HG03469 (cell line): Measurements from ENCODE around the gene CDH3.

ENCODE experiments used
- ATAC-seq: cut with Tn5 transposase; IDR thresholded peaks from one replicate; pipeline ENCODE4 v1.9.1; 2021; ENCODE audit warnings: mild to moderate bottlenecking, moderate library complexity, moderate number of reproducible peaks; ENCODE audit not compliant: unreplicated experiment

CDH3 gene

DNA sequence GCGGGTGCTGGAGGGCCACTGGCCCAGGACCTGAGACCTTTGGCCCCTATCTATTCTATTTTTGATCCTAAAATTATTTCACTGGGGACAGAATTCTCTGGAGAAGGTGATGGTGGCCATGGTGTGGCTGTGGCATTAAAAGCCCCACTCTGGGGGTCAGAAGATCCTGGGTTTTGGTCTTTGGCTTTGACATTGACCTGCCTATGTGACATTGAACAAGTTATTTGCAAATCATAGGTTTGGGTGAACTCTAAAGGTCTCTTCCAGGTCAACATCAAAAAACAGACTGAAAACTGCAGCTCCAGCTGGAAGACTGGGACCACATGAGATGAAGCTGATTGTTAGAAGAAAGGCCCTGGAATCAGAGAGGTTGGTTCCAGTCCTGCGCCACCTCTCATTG is 89.7 kb downstream of the CDH3 start:
- ATAC-seq: no peak

DNA sequence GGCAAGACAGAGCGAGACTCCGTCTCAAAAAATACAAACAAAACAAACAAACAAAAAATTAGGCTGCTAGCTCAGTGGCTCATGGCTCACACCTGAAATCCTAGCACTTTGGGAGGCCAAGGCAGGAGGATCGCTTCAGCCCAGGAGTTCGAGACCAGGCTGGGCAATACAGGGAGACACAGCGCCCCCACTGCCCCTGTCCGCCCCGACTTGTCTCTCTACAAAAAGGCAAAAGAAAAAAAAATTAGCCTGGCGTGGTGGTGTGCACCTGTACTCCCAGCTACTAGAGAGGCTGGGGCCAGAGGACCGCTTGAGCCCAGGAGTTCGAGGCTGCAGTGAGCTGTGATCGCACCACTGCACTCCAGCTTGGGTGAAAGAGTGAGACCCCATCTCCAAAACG is 91.5 kb downstream of the CDH3 start:
- ATAC-seq: no peak

DNA sequence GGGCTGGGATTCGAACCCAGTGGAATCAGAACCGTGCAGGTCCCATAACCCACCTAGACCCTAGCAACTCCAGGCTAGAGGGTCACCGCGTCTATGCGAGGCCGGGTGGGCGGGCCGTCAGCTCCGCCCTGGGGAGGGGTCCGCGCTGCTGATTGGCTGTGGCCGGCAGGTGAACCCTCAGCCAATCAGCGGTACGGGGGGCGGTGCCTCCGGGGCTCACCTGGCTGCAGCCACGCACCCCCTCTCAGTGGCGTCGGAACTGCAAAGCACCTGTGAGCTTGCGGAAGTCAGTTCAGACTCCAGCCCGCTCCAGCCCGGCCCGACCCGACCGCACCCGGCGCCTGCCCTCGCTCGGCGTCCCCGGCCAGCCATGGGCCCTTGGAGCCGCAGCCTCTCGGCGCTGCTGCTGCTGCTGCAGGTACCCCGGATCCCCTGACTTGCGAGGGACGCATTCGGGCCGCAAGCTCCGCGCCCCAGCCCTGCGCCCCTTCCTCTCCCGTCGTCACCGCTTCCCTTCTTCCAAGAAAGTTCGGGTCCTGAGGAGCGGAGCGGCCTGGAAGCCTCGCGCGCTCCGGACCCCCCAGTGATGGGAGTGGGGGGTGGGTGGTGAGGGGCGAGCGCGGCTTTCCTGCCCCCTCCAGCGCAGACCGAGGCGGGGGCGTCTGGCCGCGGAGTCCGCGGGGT is 92.1 kb downstream of the CDH3 start, which contains the start of gene CDH1:
CDH1 (plus strand) TSS at position 247 of the 684 bp plus-strand sequence; CDS start at position 371, 124 bp downstream.
- no peak for ATAC-seq

DNA sequence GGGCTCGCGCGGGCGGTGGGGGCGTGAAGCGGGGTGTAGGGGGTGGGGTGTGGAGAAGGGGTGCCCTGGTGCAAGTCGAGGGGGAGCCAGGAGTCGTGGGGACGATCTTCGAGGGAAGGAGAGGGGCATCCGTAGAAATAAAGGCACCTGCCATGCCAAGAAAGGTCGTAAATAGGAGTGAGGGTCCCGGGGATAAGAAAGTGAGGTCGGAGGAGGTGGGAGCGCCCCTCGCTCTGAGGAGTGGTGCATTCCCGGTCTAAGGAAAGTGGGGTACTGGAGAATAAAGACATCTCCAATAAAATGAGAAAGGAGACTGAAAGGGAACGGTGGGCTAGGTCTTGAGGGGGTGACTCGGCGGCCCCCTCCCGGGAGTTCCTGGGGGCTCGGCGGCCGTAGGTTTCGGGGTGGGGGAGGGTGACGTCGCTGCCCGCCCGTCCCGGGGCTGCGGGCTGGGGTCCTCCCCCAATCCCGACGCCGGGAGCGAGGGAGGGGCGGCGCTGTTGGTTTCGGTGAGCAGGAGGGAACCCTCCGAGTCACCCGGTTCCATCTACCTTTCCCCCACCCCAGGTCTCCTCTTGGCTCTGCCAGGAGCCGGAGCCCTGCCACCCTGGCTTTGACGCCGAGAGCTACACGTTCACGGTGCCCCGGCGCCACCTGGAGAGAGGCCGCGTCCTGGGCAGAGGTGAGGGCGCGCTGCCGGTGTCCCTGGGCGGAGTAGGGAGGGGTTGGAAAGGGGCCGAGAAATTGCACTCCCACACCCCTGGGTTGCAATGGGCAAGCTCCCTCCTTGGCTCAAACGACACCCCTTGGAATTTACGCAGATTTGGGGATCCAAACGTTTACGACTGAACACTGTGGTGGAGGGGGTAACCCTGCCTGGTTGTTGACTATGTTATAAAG is 92.9 kb downstream of the CDH3 start:
- no peak for ATAC-seq

DNA sequence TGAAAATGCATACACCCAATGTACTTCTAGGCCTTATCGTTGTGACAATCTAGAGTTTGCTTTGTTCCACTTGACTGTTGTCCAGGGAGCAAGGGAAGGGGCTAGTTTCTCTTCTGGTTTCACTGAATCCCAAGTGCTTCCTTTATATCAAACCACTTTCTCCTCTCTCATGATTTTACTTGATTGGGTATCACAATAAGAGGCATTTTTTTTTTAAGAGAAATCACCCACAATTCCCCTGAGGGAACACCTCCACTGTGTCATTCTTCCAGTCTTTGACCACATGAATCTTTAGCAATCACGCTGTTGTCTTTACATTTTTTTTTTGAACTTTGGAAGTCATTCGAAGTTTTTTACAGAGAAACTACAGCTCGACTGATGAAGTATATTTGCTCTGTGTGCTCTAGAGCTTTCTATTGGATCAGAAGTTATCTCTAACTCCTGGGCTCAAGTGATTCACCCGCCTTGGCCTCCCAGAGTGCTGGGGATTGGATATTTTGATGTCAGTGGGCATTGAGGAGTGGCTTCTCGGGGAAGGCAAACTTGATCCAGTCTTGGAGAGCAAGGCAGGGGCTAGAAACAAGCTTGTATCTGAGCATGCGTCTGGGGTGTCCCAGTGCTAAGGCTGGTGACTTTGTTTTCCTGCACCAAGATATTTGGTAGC is 95.0 kb downstream of the CDH3 start:
- ATAC-seq: no peak

DNA sequence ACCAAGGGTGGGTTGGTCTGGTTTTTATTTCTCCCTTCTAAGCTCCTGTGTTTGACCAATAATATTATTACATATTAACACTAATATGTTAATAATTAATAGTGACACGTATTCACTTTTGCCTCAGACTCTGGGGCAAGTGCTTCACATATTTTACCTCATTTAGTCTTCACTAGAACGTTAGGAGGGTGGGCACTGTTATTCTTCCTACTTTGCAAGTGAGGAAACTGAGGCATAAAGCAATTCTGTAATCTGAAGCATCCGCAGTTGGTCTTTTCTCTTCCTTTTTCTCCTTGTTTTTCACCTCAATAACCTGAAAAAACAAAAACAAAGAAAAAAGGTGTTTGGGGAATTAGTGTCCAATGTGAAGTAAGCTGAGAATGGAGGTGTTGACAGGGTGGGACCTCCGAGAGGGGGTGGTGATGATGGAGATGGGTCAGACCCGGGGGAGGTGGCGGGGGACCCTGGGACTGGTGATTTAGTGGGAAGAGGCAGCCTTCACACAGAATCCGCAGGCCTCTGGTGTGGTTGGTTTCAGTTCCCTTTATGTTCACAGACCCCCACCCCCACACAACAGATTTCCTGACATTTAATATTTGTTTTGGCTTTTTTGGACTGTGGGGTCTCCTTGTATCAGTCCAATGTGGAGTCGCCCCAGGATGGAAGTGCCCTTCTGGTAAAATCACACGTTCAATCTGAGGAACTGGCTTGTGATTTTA is 95.7 kb downstream of the CDH3 start:
- no peak for ATAC-seq

DNA sequence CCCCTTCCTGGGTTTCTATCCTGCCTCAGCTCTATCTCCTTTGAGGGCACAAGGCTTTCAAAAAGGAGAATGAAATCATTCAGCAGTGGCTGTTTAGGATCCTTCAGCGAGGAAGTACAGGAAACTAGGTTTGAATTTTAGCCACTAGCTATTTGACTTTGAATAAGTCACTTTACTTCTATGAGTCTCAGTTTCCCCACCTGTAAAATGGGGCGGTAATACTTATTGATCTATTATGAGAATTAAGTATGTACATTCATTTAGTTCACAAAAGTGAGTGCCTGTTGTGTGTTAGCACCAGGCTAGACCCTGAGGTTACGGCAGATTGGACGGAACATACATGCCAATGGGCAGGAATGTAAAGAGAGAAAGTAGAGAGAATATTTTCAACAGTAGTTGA is 98.6 kb downstream of the CDH3 start:
- no peak for ATAC-seq

DNA sequence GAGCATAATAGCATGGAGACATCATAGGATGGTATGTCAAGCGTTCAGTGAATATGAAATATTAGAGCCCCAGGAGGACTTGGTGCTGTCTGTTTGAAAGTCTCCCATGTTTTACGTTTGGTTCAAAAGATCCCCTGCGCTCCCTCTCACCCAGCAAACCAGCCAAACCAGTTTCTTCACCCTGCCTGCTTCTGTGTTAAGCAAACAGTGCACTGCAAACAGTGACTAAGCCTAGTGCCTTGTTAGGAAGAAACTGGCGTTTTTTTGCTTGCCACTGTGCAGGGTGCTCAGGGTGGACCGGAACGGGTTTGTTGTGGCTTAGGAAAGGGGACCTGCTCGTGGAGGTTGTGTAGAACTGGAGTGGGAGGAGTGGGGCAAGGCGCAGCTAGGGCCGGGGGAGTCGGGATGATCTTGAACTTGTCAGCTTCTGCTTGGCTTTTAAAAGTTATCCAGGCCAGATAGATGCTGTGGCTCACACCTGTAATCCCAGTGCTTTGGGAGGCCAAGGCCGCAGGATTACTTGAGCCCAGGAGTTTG is 99.7 kb downstream of the CDH3 start:
- no peak for ATAC-seq

DNA sequence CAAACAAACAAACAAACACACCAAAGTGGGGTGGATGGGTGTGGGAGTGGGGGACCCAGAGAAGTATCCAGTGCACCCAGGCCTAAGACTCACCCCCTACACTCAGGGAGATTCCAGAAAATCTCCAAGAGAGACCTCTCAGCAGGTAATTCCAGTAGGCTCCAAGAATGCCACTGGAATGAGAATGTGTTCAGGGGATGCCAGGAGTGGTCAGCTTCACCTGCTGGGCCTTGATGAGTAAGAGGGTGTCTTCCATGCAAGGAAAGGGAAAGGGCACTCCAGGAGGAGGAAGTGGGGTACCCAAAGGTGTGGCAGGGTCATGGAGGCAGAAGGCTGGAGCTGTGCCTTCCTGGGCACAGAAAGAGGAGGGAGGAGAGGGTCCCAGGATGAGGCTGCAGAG is 101.8 kb downstream of the CDH3 start:
- no peak for ATAC-seq

DNA sequence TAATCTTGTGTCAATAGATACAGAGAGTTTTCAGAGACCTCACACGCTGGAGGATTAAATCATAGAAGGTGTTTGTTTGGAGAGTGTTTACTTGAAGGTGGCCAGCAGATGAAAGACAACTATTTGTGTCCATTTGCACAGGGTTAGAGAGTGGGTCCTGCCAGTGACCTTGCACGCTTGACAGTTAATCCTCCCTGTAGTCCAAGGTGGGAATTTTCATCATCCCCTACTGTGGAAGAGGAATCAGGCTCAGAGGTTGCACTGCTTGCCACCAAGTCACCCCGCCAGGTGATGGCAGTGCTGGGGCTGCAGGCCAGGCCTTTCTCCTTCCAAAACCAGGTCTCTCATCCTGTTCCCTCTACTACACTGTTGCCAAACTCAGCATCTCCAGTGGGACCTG is 104.3 kb downstream of the CDH3 start:
- no peak for ATAC-seq
